ENCODE results near the gene FNDC4. TPM values are rescaled to one million over a fixed set of nuclear protein-coding genes. Genes with fewer than 3 reads are reported as not detected.

Gene FNDC4
- total RNA-seq, 4 donors from 2014 or later = 0.59 to 9.1 (median 7.4) TPM

DNA sequence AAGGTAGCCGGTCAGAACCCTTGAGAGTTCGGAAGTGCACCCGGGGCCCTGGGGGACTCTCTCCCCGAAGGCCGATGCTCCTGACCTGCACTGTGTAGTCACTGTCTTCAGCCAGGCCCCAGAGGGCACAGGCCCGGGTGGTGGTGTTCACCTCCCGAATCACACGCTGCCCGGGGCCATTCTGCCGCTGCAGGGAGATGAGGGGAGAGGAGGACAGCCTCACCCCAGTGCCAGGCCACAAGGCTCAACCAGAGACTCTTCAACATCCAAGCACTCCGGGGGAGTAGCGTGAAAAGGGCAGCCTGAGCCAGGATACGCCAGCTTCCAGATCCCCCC lies 1.1 kb downstream of the FNDC4 start:
- Histone ChIP-seq H3K4me1 (peaks cover 0 to 3% of the 10 kb centered on the region in 2 donors), H3K27me3 (no peaks in the 10 kb centered on the region), H3K9me3 (no peaks in the 10 kb centered on the region), H3K4me3 (peak overlapping the region in 1 of 2 donors; percentile 62), H3K27ac (peak overlapping the region in 1 of 2 donors; percentile 67), H3K36me3 (no peaks in the 10 kb centered on the region)
- peak in 1 of 2 donors; percentile 45 for DNase-seq
- intact Hi-C loops (cut with DNase I; ENCODE audit: low total_unique reads) = no loop called here
- TF ChIP-seq POLR2A (IDR thresholded peaks at IDR 0.05) = no peak
- TF ChIP-seq, protein P1, sequence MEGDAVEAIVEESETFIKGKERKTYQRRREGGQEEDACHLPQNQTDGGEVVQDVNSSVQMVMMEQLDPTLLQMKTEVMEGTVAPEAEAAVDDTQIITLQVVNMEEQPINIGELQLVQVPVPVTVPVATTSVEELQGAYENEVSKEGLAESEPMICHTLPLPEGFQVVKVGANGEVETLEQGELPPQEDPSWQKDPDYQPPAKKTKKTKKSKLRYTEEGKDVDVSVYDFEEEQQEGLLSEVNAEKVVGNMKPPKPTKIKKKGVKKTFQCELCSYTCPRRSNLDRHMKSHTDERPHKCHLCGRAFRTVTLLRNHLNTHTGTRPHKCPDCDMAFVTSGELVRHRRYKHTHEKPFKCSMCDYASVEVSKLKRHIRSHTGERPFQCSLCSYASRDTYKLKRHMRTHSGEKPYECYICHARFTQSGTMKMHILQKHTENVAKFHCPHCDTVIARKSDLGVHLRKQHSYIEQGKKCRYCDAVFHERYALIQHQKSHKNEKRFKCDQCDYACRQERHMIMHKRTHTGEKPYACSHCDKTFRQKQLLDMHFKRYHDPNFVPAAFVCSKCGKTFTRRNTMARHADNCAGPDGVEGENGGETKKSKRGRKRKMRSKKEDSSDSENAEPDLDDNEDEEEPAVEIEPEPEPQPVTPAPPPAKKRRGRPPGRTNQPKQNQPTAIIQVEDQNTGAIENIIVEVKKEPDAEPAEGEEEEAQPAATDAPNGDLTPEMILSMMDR (IDR thresholded peaks at IDR 0.05) = no peak

DNA sequence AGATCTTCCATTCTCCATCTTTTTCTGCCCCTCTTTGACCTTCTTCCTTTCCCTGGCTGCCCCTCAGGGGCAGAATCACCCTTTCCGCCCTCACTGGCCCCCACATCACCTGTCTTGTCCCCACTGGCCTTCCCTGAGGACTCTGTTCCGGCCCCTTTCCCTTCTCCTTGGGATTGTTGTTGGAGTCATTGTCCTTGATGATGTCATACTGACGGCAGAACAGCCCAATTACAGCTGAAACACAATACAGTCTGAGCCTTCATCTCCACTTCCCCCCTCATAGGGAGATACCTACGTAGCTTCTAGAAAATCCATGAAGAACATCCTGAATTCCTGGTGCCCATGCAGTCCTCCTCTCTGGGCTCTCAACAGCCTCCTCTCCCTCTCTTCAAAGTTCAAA lies 2.4 kb downstream of the FNDC4 start:
- DNase-seq = no peak
- Histone ChIP-seq H3K4me1 (peaks cover 0 to 5% of the 10 kb centered on the region in 2 donors), H3K27me3 (no peaks in the 10 kb centered on the region), H3K9me3 (no peaks in the 10 kb centered on the region), H3K27ac (no peak overlapping the region), H3K4me3 (no peak overlapping the region), H3K36me3 (no peaks in the 10 kb centered on the region)
- TF ChIP-seq, protein P1 (IDR thresholded peaks at IDR 0.05) = no peak
- TF ChIP-seq POLR2A (IDR thresholded peaks at IDR 0.05) = no peak
- intact Hi-C loops (cut with DNase I; ENCODE audit: low total_unique reads) = no loop called here

DNA sequence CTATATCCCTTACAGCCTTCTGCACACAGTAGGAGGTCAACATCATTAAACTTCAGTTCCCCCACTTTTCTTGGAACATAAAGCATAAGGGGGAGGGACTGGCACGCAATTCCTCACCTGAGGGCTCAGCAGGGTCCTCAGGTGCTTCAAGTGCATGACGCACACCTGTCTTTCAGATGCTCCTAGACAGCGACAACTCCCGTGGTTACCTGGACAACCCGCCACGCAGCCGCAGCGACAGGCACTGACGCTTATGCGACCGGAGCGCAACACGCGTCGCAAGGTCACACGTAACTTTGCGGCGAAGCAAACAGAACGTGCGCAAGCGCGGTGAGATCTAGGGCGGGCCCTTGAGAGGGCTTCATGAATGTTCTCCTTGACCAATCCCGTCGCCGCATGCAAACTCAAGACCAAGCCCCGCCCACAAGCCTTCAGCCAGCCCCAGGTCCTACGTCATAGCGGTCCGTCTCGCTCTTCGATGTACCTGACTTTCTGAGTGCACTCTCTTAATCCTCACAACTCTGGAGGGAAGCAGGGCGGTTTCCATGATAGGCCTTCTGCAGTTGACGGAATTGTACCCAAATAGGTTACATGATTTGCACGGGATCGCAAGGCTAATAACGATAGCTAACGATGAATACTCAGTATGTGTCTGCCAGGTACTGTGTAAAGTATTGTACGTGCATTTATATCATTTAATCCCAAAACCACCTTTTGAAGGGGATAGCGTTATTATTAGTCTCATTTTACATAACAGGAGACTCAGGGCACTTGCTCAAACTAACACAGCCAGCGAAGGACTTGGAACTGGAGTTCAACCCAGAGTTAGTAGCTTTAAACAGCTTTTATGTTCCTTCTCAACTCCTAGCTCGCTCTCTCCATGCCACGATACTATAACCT lies 5.3 kb downstream of the FNDC4 start, which contains the start of gene IFT172:
Gene IFT172 (minus strand): TSS at position 246 of the 900 bp plus-strand sequence. CDS start 90 bp downstream, at position 156.
- Histone ChIP-seq H3K27me3 (no peaks in the 10 kb centered on the region), H3K36me3 (no peaks in the 10 kb centered on the region), H3K27ac (peak within 1 kb of the TSS; percentile 73 to 74), H3K9me3 (no peaks in the 10 kb centered on the region), H3K4me3 (peak within 1 kb of the TSS; percentile 62 to 65), H3K4me1 (peaks cover 0 to 5% of the 10 kb centered on the region in 2 donors)
- intact Hi-C loops (cut with DNase I; ENCODE audit: low total_unique reads) = no loop called here
- TF ChIP-seq, protein P1 (IDR thresholded peaks at IDR 0.05) = no peak
- peak in 1 of 2 donors; percentile 69 for TF ChIP-seq POLR2A (IDR thresholded peaks at IDR 0.05)
- peak; percentile 97 to 99 for DNase-seq

DNA sequence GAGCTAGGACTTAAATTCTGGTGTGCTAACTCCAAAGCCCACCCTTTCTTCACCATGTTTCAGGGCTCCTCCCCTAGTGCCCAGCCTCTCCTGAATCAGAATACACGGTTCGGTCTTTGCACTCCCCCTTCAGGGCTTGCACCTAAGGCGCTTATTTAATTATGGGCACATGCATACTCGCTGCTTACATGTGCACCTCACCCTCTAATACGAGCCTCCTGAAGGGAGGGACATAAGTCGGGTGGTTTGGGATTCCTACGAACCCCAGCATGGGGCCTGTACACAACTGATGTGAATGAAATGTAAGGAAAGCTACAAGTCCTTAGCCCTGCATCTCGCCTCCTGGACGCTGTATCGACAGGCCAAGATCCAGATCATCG lies 5.9 kb downstream of the FNDC4 start:
- H3K36me3 ChIP-seq = no peaks in the 10 kb centered on the region
- intact Hi-C loops (cut with DNase I; ENCODE audit: low total_unique reads) = no loop called here
- H3K27ac ChIP-seq = peak overlapping the region; percentile 73 to 74
- no peaks in the 10 kb centered on the region for H3K9me3 ChIP-seq
- no peak for DNase-seq
- no peak for TF ChIP-seq POLR2A (IDR thresholded peaks at IDR 0.05)
- TF ChIP-seq, protein P1 (IDR thresholded peaks at IDR 0.05) = no peak
- peaks cover 0 to 5% of the 10 kb centered on the region in 2 donors for H3K4me1 ChIP-seq
- no peaks in the 10 kb centered on the region for H3K27me3 ChIP-seq
- peak overlapping the region; percentile 62 to 65 for H3K4me3 ChIP-seq

DNA sequence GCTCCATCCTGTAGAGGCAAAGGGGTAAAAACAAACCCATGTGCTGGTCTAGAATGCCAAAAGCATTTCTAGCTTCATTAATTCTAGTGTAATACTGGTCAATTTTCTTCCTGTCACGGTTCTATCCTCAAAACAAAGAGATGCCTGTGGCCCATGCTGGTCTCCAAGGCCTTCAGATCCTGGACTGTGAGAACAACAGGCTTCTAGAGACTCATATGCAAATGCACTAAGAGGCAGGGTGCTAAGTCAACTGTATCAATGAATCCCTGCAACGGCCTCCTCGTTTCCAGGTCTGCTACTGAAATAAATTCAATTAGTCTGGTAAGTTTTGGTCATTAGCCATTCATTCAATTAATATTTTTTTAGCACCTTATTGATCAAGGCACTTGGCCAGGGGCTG lies 9.5 kb downstream of the FNDC4 start:
- intact Hi-C loops (cut with DNase I; ENCODE audit: low total_unique reads) = no loop called here

More for the DNA sequence above, 9.5 kb downstream of the FNDC4 start:
- no peak for DNase-seq
- H3K4me1 ChIP-seq = peaks cover 0 to 5% of the 10 kb centered on the region in 2 donors
- no peak overlapping the region for H3K4me3 ChIP-seq
- H3K9me3 ChIP-seq = no peaks in the 10 kb centered on the region
- H3K27me3 ChIP-seq = no peaks in the 10 kb centered on the region
- no peak for TF ChIP-seq POLR2A (IDR thresholded peaks at IDR 0.05)
- TF ChIP-seq, protein P1 (IDR thresholded peaks at IDR 0.05) = no peak
- H3K27ac ChIP-seq = no peak overlapping the region
- no peaks in the 10 kb centered on the region for H3K36me3 ChIP-seq

Measured in uterus (tissue), 4 donors.